Activated CD8-positive, alpha-beta memory T cell treated with anti-CD3 and anti-CD28 coated beads for 1 hour (primary cell): Measurements from ENCODE around the gene CPED1.
"Not testable (repeated sequence)": the region's sequence is repeated elsewhere in the genome, so short reads cannot be mapped to it uniquely, and the experiment has no call there.

Experiments used
- DNase-seq, 2 donors: peaks; one replicate each; pipeline ENCODE4 v3.0.0-alpha.2; 2020; ENCODE audit warnings: low read depth in 1 of 2; ENCODE audit errors: extremely low read depth in 1 of 2

Gene CPED1

GRCh38 chr7:121167971-121168370 is 179.5 kb downstream of the CPED1 start:
- no peak for DNase-seq

- DNase-seq, result no peak
Observed at GRCh38 chr7:121169469-121169868, 181.0 kb downstream of the CPED1 start.

DNA sequence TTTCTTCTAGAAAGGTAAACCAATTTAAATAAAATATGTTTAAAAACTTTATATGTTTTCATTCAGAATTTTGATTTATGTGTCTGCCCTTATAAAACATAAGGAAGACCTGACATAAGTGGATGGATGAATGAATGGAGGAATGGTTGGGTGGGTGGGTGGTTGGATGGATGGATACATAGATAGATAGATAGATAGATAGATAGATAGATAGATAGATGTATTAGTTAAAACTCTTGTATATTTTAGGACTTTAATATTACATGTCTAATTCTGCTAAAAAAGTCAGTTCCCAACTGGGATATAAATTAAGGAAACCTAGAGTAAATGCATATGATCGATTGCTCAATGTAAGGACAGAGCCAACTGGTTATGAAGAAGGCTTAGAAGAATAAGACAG is 184.0 kb downstream of the CPED1 start:
- no peak for DNase-seq

DNA sequence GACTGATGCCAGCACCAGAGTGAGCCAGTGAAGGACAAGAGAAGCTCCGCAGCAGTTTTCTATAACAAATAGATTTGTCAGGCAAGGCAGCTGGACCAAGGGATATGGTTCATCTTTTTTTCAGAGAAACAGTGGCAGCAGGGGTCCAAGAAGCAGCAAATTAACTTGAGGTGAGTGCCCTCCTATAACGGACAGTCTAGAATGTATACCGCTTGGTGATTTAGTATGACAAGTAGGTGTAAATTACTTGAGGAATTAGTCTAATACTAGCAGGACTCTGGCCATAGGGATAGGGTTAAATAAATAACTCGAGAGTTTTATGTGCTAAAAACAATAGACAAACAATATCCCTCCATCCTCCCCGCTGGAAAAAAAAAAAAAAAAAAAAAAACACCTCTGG is 187.3 kb downstream of the CPED1 start:
- no peak for DNase-seq

- no peak for DNase-seq
Observed at GRCh38 chr7:121178452-121178851, 189.9 kb downstream of the CPED1 start.

DNA sequence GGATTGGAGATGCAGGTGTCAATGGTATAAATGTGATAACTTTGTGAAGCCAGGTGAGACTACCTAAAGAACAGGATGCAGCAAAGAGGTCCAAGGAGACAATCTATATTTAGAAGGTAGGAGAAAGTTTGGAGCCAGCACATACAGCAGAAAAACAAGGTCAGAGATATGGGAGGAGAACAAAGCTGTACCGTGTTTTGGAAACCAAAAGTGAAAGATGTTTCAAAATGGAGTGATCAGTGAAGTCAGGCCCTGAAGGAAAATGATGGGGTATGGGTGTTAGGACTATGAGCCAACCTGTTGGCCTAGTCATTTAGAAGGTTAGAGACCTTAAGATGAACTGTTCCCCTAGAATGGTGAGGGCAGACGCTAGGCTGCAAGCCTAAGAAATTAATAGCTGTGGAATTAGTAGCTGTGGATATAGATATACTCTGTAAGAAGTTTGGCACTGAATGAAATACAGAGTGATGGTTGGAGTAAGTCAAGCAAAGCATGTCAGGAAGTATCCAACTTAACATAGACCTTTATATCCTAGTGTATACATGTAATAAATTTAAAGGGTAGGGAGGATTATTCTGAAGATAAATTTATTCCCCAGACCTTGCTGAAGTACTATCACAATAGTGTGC is 190.5 kb downstream of the CPED1 start:
- DNase-seq, result no peak

DNA sequence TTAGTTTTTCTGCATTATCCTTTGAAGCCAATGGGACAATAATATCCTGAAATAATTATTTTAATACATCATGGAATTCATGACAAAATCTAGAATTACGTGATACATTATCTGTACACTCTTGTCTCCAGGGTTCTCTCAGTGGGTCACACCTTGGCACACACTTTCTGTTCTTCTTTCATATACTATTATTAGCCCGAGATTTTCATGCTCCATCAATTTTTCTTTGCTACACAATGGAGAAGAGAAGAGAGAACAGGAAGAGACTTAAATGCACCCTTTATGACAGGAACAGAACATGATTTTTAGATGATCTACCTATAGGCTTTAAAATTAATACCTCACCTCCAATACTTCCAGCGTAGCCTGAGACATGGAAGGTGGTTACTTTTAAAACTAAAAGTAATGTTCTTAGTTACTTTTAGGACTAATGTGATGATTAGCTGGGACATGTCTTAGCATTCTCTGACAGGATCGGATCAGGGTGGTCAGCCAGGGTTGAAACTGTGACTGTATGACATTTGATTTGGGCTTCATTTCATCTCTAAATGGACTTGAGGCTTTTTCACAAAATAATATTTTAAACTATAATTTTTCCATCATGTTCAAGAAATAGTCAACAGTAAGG is 192.0 kb downstream of the CPED1 start:
- no peak for DNase-seq

GRCh38 chr7:121181357-121181756 is 192.8 kb downstream of the CPED1 start:
- no peak for DNase-seq

DNA sequence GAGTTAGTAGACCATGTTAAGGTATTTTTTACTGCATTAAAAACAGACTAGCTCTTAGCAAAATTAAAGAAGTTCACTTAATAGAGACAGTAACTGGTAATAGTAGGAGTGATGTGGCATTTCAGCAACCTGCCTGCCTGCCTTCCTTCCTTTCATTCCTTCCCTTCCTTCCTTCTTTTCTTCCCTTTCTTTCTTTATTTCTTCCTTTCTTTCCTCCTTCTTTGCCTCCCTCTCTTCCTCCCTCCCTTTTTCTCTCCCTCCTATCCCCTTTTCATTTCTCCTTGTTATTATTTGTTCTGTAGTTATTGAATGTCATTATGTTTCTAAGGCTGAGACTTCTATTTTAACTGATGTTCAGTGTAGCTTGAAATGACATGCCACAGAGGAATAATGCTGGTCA is 193.8 kb downstream of the CPED1 start:
- no peak for DNase-seq

DNA sequence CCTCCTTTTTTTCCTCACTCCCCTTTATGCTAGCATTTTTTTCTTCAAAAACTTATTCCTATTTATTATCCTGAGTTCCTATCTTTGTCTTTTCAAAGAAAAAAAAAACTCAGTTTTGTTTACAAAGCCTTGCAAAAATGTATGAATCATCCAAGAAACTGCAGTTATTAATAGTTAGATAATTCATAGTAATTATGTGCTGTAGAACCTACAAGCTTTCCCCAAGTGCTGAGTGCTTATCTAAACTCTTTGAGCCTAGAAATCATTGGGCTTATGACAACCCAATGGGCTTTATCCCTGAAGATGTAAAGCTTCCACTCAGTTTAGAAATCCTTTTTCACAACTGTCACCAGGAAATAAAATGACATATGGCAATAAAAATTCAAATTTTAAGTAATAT is 194.4 kb downstream of the CPED1 start:
- DNase-seq, result no peak

DNA sequence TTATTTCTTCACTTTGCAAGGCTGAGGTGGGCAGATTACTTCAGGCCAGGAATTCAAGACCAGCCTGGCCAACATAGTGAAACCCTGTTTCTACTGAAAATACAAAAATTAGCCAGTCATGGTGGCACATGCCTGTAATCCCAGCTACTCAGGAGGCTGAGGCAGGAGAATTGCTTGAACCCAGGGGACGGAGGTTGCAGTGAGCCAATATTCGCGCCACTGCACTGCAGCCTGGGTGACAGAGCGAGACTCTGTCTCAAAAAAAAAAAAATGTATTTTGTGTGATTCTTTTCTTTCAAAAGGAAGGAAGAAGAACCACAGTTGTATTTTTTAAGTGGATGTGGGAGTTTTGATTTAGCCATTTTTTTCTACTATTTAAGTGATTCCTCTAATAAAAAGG is 195.4 kb downstream of the CPED1 start:
- DNase-seq, result not testable (repeated sequence)

GRCh38 chr7:121186746-121187145 is 198.2 kb downstream of the CPED1 start:
- DNase-seq, result no peak

DNA sequence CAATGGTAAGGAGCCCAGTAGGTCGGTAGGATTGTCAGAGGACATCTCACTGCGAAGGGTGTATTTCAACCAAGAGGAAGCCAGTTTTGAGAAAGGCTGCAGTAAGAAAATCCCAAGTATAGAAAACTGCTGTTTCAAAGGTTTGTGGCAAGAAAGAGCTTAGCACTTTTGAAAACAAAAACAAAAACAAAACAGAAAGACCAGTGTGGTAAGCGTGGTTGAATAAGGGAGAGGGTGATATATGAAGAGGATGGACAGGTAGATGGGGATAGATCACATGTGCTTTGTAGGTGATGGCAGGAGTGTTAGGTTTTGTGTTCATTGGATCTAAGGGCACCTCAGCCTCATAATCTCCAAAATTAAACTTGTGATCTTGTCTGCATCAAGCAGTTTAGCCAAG is 198.7 kb downstream of the CPED1 start:
- no peak for DNase-seq

- DNase-seq, result no peak
Observed at GRCh38 chr7:121187676-121188075, 199.2 kb downstream of the CPED1 start.

- DNase-seq, result no peak
Observed at GRCh38 chr7:121192834-121193233, 204.3 kb downstream of the CPED1 start.

DNA sequence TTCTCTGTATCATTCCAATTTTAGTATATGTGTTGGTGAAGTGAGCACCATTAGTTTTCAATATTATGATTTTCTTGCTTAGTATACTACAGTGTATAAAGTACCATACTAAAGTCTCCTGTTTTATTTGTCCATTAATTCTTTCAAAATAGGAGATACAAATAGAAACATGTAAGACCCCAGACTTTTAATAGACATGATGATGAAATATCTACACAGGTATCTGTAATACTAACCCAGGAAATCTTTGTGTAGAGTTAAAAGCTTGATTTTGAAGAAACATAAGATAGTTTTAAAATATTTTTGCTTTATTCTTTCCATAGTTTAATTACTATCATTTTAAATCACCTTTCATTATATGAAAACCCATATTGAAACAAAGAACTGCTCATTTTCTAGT is 206.5 kb downstream of the CPED1 start:
- no peak for DNase-seq

- DNase-seq, result no peak
Observed at GRCh38 chr7:121195874-121196273, 207.4 kb downstream of the CPED1 start.

DNA sequence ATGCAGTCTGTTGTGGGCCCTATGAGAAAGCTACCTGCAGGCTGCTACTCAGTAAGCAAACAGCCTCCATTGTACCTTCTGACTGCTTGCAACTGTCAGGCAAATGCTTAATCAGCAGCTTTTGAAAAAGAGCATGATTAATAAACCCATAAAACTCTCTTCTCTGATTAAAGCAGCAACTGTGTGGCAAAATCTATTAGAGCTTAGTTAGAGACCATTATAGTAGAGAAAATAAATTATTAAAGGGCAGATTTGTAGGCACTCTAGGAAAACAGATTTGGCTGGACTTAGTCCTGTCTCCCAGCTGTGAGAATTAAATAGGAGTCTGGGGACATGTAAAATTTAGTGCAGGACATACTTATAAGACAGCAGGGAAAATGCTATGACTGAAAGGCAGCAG is 207.8 kb downstream of the CPED1 start:
- no peak for DNase-seq

DNA sequence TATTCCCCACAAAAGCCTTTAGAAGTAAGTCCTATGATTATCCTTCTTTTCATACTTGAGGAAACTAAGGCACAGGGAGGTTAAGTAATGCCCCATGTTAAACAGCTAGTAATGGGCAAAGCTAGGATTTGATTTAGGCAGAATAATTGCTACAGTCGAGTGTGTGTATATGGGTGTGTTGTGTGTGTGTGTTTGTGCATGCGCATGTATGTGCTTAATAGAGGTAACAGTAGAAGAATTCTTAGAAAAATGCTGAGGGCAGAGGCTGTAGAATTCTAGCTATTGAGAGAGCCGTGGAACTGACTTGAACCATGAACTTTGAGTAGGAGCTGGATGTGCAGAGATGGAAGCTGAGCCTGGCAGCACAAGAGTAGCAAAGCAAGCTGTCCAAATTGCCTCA is 208.9 kb downstream of the CPED1 start:
- no peak for DNase-seq

DNA sequence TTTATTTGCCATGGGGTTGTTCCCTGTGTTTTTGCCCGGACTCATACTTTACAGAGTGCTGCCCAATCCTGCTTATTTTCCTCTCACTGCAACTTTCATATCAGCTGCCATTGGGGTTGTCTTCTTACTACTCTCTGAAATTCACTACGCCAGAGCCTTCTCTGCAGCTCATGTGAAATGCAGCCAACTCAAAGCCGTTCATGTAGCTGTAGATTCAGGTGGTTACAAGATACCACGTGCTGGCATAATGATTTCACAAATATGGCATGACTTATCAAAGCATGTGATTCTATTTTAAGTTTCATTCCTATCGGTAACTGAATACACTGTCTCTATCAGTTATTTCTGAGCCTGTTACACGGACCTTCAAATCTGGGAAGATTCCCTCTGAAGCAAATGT is 210.0 kb downstream of the CPED1 start:
- DNase-seq, result no peak

- DNase-seq, result no peak
Observed at GRCh38 chr7:121202125-121202524, 213.6 kb downstream of the CPED1 start.

GRCh38 chr7:121202834-121203233 is 214.3 kb downstream of the CPED1 start:
- DNase-seq, result no peak

DNA sequence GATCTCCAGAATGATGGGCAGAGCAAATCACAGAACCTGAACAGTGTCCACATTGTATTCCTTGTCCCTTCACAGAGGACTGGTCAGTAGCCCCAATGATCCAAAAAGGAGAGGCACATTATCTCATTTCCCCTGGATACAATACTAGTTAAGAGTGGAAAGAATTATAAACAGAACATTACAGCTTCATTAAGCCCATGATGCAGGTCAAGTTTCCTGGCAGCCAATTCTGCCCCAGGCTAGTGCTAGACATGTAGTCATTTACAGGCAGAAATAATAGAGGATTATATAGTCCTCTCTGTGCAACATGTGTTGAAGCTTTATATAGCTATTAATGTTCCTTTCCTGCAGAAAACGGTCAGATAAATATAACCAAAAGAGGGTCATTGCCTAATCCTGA is 216.0 kb downstream of the CPED1 start:
- DNase-seq, result no peak
